Lower leg skin (tissue), 3 donors: ENCODE data around the gene OR2T34.

Experiments used
- POLR2A ChIP-seq, 2 donors: fragments of 450-650 bp; IDR thresholded peaks; one replicate each; pipeline ENCODE4 v1.6.1; 2016 to 2017; ENCODE audit warnings: antibody characterized with exemption in 2 of 2, mild to moderate bottlenecking in 1 of 2, moderate library complexity in 1 of 2
- TF ChIP-seq, protein P1 (sequence below), 3 donors: fragments of 450-650 bp; IDR thresholded peaks; one replicate each; pipeline ENCODE4 v1.5.1; 2016; ENCODE audit warnings: antibody characterized with exemption in 3 of 3, mild to moderate bottlenecking in 3 of 3, moderate library complexity in 2 of 3

- TF ChIP-seq, protein P1, sequence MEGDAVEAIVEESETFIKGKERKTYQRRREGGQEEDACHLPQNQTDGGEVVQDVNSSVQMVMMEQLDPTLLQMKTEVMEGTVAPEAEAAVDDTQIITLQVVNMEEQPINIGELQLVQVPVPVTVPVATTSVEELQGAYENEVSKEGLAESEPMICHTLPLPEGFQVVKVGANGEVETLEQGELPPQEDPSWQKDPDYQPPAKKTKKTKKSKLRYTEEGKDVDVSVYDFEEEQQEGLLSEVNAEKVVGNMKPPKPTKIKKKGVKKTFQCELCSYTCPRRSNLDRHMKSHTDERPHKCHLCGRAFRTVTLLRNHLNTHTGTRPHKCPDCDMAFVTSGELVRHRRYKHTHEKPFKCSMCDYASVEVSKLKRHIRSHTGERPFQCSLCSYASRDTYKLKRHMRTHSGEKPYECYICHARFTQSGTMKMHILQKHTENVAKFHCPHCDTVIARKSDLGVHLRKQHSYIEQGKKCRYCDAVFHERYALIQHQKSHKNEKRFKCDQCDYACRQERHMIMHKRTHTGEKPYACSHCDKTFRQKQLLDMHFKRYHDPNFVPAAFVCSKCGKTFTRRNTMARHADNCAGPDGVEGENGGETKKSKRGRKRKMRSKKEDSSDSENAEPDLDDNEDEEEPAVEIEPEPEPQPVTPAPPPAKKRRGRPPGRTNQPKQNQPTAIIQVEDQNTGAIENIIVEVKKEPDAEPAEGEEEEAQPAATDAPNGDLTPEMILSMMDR (IDR thresholded peaks at IDR 0.05): no peak
- no peak for TF ChIP-seq POLR2A (IDR thresholded peaks at IDR 0.05)
Measured at GRCh38 chr1:248610301-248610700, 35.7 kb upstream of the OR2T34 start.
